NCI-H128 (cell line): Measurements from ENCODE around the gene HEXD.

Source experiments
- DNase-seq: peaks from one replicate; lab custom pipeline; 2025; ENCODE audit not compliant: unreplicated experiment; lab: John Stamatoyannopoulos, UW

HEXD gene

DNA sequence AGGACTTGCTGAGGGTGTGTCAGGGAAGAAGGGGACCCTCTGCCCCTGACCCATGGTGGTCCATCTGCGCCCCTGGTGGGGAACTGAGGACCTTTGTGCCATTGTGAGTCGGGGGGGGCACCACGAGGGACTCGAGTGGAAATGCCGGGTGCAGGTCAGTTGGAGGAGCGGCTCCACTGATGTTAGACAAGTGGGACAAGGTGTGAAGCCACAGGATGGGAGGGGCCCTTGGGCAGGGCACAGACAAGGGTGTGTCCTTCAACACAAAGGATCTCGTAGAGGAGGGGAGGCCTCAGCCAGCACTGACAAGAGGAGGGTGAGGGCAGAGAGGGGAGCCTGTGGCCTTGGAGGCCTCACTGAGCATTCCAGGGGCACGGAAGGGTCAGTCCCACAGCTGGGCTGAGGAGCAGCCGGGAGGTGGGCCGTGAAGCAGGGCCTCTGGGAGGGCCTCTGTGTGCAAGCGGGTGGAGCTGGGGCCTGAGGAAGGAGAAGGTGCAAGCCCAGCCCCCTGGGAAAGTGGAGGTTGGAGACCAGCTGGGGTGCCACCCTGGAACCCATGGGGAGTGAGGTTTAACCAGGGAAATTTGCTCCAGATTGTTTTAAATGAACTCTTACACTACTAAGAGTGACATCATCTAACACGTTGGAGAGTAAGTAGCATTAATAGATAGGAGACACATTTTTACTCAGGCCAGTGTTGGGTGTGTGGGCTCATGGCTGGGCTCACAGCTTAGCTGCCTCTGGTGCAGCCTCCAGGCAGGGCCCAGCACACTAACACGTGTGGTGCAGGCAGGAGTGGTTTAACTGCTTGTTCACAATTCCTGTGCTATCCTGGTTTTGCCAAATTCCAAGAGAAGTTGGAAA, 68.3 kb downstream of the HEXD start:
- DNase-seq, result no peak

DNA sequence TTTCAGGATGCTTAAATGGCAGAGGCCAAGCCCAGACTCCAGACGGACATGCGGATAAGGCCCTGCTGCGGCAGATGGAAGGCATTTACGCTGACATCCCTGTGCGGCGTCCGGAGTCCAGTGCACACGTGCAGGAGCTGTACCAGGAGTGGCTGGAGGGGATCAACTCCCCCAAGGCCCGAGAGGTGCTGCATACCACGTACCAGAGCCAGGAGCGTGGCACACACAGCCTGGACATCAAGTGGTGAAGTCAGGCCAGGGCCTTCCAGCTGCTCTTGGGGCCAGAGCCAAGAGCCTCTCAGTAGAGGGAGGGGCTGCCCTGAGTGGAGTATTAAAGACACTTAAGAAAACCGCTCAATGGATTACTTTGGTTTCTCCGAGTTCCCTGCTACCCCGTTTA, 69.8 kb downstream of the HEXD start:
- DNase-seq, result no peak

DNA sequence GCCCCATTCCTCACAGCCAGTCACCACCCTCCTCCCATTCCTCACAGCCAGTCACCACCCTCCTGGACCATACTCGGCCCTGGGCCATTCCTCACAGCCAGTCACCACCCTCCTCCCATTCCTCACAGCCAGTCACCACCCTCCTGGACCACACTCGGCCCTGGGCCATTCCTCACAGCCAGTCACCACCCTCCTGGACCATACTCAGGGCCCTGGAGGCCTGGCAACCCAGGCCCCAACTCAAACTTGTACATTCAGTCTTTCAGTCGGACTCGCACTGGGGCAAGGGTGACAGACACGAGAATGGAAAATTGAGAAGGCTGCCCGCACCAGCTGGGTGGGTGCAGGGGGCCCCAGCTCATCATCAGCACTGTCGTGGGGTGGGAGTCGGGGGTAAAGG, 71.0 kb downstream of the HEXD start:
- DNase-seq, result no peak

DNA sequence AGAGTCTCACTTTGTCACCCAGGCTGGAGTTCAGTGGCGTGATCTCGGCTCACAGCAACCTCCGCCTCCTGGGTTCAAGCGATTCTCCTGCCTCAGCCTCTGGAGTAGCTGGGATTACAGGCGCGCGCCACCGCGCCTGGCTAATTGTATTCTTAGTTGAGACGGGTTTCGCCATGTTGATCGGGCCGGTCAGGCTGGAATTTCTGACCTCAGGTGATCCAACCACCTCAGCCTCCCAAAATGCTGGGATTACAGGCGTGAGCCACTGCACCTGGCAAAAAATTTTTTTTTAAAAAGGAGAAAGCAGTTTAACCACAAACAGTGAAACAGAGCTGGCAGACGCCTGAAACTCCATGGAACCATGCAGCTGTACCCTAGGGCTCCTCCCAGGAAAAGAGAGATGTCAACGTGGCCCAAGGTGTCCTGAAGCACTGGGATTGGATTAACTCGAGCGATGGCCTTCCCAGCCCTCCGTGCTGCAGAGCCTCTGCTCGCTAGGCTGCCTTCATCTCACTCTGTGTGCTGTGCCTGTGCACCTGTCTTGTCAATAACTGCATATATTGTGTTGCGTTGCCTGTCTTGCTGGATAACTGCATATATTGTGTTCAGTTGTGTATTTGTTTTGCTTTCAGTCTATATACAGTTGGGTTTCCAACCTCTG, 71.8 kb downstream of the HEXD start:
- DNase-seq, result no peak

DNA sequence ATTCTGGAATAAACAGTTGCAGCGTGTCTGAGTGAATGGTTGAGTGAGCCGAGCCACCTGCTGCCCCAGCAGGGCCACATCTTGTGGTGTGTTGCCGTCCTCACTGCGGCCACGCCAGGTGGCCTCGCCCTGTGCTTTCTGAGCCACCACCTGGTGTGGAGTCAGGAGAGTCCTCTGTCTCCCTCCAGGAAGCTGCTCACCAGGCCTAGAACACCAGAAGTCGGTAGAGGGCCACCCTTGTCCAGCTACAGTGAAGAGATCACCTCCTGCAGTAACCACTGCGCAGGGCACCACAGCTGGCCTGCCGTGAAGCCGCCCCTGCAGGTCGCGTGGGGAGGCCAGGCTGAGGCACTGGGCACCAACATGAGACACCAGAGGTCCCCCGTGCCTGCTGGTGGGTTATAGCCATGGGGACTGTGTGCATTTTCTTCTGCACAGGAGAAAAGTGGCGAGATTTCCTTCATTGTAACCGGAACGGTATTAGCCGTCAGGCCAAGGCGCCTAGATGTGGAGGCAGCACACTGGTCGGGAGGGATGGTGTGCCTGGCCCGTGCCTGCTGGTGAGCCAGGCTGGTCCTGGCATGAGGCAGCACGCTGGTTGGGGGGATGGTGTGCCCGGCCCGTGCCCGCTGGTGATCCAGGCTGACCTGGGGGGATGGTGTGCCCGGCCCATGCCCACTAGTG, 72.5 kb downstream of the HEXD start:
- DNase-seq, result no peak

DNA sequence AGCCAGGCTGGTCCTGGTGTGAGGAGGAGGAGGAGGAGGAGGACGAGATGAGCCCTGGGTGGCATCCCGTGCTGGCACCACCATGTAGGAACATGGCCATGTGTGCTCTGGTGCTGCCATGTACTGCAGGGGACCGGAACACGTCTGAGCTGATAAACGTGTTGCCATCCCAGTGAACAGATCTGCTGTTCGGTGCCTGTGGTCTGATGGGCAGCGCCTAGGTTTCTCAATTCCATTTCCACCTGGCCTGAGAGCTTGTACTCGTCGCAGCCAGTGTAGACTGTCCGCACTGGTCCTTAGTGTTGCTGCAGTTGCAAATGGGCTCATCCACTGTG, 73.0 kb downstream of the HEXD start:
- no peak for DNase-seq

DNA sequence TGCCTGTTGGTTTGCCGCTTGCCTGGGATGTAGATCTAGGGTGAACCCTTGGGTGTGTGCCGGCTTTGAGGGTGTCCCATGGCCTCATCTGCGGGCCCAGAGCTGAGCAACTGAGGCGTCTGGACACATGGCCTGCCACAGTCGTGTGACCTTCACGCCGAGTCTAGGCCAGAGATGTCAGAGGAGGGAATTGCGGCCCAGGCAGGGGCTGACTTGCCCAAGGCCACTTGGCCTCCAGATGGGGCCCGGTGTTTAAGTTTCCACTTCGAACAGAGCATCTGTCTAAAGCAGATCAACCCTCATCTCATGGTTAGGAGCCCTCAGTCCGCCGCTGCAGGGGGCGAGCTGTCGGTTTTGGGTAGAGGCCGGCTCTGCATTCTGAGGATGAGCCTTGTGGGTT, 73.4 kb downstream of the HEXD start:
- no peak for DNase-seq
